Ecto neural progenitor cell (in vitro differentiated cells): ENCODE results near the gene CETN1.

Experiments
- DNase-seq: peaks from one replicate; pipeline ENCODE4 v3.0.0-alpha.2; 2018; ENCODE audit warnings: low spot score

The CETN1 gene

GRCh38 chr18:623761-624620, 43.8 kb downstream of the CETN1 start:
- DNase-seq = peak; percentile 70

- no peak for DNase-seq
Measured at GRCh38 chr18:627231-627630, 47.1 kb downstream of the CETN1 start.

GRCh38 chr18:629269-630150, 49.3 kb downstream of the CETN1 start:
- DNase-seq = no peak

DNA sequence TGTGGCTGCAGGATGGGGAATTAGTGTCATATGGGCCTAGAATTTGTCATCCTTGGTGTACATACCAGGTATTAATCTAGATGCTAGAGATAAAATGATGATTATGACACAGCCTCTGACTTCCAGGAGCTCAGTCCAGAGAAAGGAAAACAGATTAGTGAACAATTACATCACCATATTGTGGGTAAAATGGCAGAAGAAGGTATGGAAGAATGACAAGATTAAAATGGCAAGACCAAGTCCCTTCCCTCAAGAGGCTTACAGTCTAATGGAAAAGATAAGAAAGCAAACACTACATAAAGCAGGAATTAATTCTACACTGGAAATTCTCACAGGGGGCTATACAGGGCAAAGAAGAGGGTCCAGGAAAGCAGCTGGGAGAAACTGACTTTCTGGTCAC, 51.4 kb downstream of the CETN1 start:
- DNase-seq = no peak
